ENCODE results near the gene ERMAP.

Gene ERMAP

DNA sequence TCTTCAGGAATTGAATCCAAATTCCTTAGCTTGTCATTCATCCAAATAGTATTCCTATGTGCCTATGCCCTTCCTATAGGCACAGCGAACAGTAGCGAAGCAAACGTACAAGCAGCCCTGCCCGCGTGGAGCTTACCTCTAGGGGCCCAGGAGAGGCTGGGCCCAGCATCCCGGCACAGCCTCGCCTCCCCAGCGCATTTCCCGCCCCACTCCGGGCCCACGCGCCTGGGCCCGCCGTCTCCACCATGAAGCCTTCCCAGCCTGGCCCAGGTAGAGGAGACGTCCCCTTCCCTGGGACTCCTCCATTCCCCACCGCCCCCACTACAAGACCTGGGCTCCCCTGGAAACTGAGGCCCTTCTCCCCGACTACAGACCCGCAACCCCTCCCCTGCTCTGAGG lies 32.4 kb upstream of the ERMAP start:
- H3K4me3 ChIP-seq (ENCODE audit: low read length): no peak overlapping the region
- H3K27me3 ChIP-seq (ENCODE audit: control insufficient read depth, insufficient read depth, low read length): no peaks in the 10 kb centered on the region
- H3K4me2 ChIP-seq (ENCODE audit: low read length): peak overlapping the region; percentile 84
- H3K9ac ChIP-seq (ENCODE audit: low read depth, low read length): no peak overlapping the region
- H3K4me1 ChIP-seq (ENCODE audit: control insufficient read depth, insufficient read depth, low read length): peaks cover 9% of the 10 kb centered on the region
- H3K9me3 ChIP-seq (replicated peaks; ENCODE audit: low read length): no peaks in the 10 kb centered on the region
- peaks cover 23% of the 10 kb centered on the region for H3K36me3 ChIP-seq (ENCODE audit: insufficient read depth, low read length)

DNA sequence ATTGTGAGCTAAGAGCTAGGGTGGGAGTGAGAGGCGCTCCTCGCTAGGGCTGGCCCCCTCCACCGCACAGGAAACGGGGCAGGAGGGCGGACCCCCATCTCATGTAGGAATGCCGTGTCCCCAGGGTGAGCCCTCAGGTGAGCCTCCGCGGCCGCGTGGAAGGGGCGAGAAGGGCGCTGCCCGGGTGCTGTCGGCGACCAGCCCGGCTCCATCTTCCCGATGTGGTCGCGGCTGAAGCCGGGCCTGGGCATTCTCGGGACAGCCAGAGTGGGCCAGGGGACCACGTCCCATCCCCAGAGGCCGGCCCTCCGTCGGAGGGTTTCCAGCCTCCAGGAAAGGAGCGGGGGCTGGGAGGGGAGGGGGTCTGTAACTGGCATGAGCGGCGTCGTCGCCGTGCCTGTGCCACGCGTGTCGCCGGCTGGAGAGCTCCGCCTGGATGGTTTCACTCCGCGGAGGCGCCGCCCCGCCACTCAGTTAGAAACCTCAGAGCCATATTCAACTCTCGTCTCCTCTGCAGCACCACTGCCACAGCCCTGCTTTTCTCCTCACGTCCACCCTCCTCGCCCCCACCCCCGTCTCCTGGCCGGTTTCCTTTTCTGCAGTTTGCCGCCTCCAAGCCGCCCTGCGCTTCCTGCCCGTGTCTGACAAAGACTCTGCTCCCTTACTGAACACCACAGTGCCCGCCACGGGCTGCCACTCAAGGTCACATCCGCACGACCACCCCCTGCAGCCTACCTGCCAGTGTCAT lies 31.8 kb upstream of the ERMAP start, which contains the start of gene TMEM269:
TMEM269 (plus strand) TSS at position 46 of the 748 bp plus-strand sequence. CDS start 4,903 bp downstream, outside the sequence.
- Histone ChIP-seq H3K4me2 (ENCODE audit: low read length) (peak within 1 kb of the TSS; percentile 84), H3K9ac (ENCODE audit: low read depth, low read length) (no peak within 1 kb of the TSS), H3K27me3 (ENCODE audit: control insufficient read depth, insufficient read depth, low read length) (no peaks in the 10 kb centered on the region), H3K4me3 (ENCODE audit: low read length) (peak within 1 kb of the TSS; percentile 66), H3K9me3 (replicated peaks; ENCODE audit: low read length) (no peaks in the 10 kb centered on the region), H3K4me1 (ENCODE audit: control insufficient read depth, insufficient read depth, low read length) (peaks cover 9% of the 10 kb centered on the region), H3K36me3 (ENCODE audit: insufficient read depth, low read length) (peaks cover 19% of the 10 kb centered on the region)

DNA sequence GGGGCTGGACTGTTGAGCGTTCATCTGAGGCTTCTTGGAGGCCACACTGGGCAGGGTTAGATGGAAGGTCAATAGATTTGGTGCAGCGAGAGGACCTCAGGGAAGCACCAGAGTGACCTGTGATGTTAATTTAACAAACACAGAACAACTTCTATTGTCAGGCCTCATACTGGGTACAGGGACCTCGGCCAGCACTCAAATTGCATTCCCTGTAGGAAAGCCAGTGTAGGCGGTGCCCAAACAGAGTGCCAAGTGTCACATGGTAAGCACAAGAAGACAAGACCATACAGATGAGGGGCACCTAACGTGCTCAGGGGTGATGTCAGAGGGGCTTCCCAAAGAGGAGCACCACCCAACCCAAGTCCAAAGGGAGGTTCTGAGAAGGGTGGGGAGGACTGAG lies 30.8 kb upstream of the ERMAP start:
- Histone ChIP-seq H3K4me3 (ENCODE audit: low read length) (no peak overlapping the region), H3K4me1 (ENCODE audit: control insufficient read depth, insufficient read depth, low read length) (peaks cover 9% of the 10 kb centered on the region), H3K9me3 (replicated peaks; ENCODE audit: low read length) (no peaks in the 10 kb centered on the region), H3K4me2 (ENCODE audit: low read length) (no peak overlapping the region), H3K36me3 (ENCODE audit: insufficient read depth, low read length) (peaks cover 10% of the 10 kb centered on the region), H3K27me3 (ENCODE audit: control insufficient read depth, insufficient read depth, low read length) (no peaks in the 10 kb centered on the region), H3K9ac (ENCODE audit: low read depth, low read length) (no peak overlapping the region)

DNA sequence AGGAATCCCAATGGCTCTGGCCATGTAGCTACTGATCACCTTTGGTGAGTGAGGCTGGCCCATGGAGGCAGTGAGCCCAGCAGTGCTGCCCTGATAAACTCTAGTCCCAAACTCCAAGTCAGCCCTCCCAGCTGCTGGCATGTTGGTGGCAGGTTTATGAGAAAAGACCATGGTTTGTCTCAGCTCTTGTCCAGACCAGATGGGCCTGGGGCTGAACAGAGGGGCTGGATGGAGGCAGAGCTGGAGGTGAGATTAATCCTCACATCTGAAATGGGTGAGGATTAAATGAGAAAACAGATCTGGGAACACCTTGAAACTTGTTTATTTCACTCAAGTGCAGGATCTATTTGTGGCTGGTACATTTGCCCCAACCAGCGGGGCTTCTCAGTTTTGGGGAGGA lies 28.9 kb upstream of the ERMAP start:
- no peak overlapping the region for H3K4me3 ChIP-seq (ENCODE audit: low read length)
- H3K4me1 ChIP-seq (ENCODE audit: control insufficient read depth, insufficient read depth, low read length): peaks cover 9% of the 10 kb centered on the region
- H3K27me3 ChIP-seq (ENCODE audit: control insufficient read depth, insufficient read depth, low read length): no peaks in the 10 kb centered on the region
- H3K9ac ChIP-seq (ENCODE audit: low read depth, low read length): no peak overlapping the region
- H3K9me3 ChIP-seq (replicated peaks; ENCODE audit: low read length): no peaks in the 10 kb centered on the region
- H3K4me2 ChIP-seq (ENCODE audit: low read length): no peak overlapping the region
- H3K36me3 ChIP-seq (ENCODE audit: insufficient read depth, low read length): no peaks in the 10 kb centered on the region

DNA sequence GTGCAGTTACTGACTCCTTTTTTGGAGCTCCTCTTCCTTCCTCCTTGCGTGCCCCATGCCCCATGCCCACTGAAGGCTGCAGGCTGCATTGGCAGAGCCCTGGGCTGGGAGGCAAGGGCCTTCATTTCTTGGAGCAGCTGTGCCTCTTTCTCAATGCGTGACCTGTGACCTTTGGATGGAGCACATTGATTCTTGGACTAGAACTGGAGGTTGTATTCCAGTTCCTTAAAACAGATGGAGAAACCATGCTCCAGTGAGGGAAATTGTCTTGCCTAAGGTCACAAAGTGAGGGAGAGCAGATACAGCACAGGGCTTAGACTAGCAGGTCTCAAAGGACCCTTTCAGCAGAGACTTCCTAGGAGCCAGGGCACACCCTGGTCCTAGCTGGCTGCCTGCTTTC lies 23.1 kb upstream of the ERMAP start:
- H3K4me3 ChIP-seq (ENCODE audit: low read length): no peak overlapping the region
- no peaks in the 10 kb centered on the region for H3K4me1 ChIP-seq (ENCODE audit: control insufficient read depth, insufficient read depth, low read length)
- no peak overlapping the region for H3K4me2 ChIP-seq (ENCODE audit: low read length)
- no peaks in the 10 kb centered on the region for H3K36me3 ChIP-seq (ENCODE audit: insufficient read depth, low read length)
- H3K9me3 ChIP-seq (replicated peaks; ENCODE audit: low read length): no peaks in the 10 kb centered on the region
- H3K27me3 ChIP-seq (ENCODE audit: control insufficient read depth, insufficient read depth, low read length): peaks cover 3% of the 10 kb centered on the region
- no peak overlapping the region for H3K9ac ChIP-seq (ENCODE audit: low read depth, low read length)

DNA sequence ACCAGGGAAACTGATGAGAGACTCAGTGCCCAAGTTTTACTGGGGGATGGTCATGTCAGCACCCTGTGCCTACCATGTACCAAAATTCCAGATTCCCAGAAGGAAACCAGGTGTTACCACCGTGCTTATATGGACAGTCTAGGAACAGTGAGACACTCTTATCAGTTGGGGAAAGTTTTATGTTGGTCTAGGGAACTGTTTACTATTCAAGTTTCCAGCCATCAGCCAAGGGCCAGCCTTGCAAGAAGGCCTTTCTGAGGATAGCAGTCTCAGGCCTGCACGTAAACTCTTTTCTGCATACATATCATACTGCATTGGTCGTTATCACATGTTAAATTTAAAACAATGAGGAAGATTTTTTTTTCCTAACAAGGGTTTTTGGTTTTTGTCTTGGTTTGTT lies 19.5 kb upstream of the ERMAP start:
- Histone ChIP-seq H3K9ac (ENCODE audit: low read depth, low read length) (no peak overlapping the region), H3K4me1 (ENCODE audit: control insufficient read depth, insufficient read depth, low read length) (no peaks in the 10 kb centered on the region), H3K9me3 (replicated peaks; ENCODE audit: low read length) (no peaks in the 10 kb centered on the region), H3K4me2 (ENCODE audit: low read length) (no peak overlapping the region), H3K27me3 (ENCODE audit: control insufficient read depth, insufficient read depth, low read length) (peaks cover 3% of the 10 kb centered on the region), H3K4me3 (ENCODE audit: low read length) (no peak overlapping the region), H3K36me3 (ENCODE audit: insufficient read depth, low read length) (no peaks in the 10 kb centered on the region)

DNA sequence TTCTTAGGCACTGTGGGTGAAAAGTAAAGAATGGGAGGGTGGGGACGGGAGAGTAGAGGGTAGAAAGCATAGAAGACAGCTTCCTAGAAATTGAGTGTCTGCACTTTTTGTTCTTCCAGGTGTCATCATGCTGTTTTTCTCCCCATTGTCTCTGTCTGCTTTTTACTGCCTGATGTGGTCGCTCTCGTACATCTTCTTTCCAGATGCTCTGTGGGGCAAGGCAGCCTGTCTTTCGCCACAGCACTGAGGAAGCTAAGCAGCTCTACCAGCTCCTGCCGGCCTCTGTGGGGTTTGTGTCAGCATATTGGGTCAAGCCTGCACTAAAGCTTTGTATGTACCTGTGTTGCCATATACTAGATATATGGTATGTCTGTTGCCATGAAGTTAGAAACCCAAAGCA lies 18.9 kb upstream of the ERMAP start:
- no peak overlapping the region for H3K4me3 ChIP-seq (ENCODE audit: low read length)
- no peaks in the 10 kb centered on the region for H3K9me3 ChIP-seq (replicated peaks; ENCODE audit: low read length)
- no peaks in the 10 kb centered on the region for H3K36me3 ChIP-seq (ENCODE audit: insufficient read depth, low read length)
- no peak overlapping the region for H3K4me2 ChIP-seq (ENCODE audit: low read length)
- no peak overlapping the region for H3K9ac ChIP-seq (ENCODE audit: low read depth, low read length)
- peaks cover 3% of the 10 kb centered on the region for H3K27me3 ChIP-seq (ENCODE audit: control insufficient read depth, insufficient read depth, low read length)
- H3K4me1 ChIP-seq (ENCODE audit: control insufficient read depth, insufficient read depth, low read length): no peaks in the 10 kb centered on the region

DNA sequence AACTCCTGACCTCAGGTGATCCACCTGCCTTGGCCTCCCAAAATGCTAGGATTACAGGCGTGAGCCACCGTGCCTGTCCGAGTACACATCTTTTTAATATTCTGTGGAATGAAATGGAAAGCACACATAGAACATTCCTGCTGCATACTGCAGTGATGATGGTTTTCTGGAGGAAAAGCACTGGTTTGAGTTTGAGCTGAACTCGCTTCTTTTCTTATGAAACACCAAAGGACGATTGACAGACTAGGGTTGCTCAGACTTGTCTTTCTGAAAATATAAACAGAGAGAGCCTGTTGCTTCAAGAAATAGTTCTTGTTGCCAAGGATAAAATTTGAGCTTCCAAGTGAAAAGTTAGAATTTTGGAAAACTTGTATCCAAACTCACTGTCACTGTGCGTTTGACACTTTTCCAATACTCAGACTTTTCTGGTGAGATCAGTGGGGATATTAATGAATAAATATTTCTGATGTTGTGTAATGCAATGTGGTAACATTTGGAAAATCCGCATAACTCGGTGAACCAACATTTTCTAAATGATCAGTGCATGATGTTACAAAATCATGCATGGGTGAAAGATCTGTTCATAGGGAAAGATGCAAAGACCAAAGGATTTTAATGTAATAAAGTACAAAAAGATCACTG lies 15.0 kb upstream of the ERMAP start:
- H3K9me3 ChIP-seq (replicated peaks; ENCODE audit: low read length): no peaks in the 10 kb centered on the region
- H3K27me3 ChIP-seq (ENCODE audit: control insufficient read depth, insufficient read depth, low read length): no peaks in the 10 kb centered on the region
- no peaks in the 10 kb centered on the region for H3K36me3 ChIP-seq (ENCODE audit: insufficient read depth, low read length)
- H3K4me1 ChIP-seq (ENCODE audit: control insufficient read depth, insufficient read depth, low read length): no peaks in the 10 kb centered on the region
- no peak overlapping the region for H3K4me2 ChIP-seq (ENCODE audit: low read length)
- H3K9ac ChIP-seq (ENCODE audit: low read depth, low read length): no peak overlapping the region
- no peak overlapping the region for H3K4me3 ChIP-seq (ENCODE audit: low read length)

DNA sequence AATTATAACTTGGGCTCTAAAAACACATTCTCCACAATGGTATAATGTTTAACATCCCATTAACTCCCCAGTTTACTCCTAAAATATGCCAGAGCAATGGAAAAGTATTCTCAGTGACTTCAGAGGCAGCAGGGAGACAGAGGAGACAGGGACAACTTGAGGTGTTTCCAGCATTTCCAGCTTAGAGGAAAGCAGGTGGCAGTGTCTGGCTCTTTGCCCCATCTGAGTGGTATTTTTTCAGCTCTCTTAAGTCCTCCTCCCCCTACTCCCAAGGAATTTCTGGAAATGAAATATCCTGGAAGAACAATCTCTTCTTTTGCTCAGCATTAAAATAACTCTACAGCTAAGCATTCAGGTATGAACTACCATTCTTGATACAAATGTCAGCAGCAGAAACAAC lies 10.8 kb upstream of the ERMAP start:
- H3K4me3 ChIP-seq (ENCODE audit: low read length): no peak overlapping the region
- H3K9ac ChIP-seq (ENCODE audit: low read depth, low read length): no peak overlapping the region
- H3K4me1 ChIP-seq (ENCODE audit: control insufficient read depth, insufficient read depth, low read length): no peaks in the 10 kb centered on the region
- no peak overlapping the region for H3K4me2 ChIP-seq (ENCODE audit: low read length)
- no peaks in the 10 kb centered on the region for H3K27me3 ChIP-seq (ENCODE audit: control insufficient read depth, insufficient read depth, low read length)
- H3K36me3 ChIP-seq (ENCODE audit: insufficient read depth, low read length): no peaks in the 10 kb centered on the region
- H3K9me3 ChIP-seq (replicated peaks; ENCODE audit: low read length): no peaks in the 10 kb centered on the region

DNA sequence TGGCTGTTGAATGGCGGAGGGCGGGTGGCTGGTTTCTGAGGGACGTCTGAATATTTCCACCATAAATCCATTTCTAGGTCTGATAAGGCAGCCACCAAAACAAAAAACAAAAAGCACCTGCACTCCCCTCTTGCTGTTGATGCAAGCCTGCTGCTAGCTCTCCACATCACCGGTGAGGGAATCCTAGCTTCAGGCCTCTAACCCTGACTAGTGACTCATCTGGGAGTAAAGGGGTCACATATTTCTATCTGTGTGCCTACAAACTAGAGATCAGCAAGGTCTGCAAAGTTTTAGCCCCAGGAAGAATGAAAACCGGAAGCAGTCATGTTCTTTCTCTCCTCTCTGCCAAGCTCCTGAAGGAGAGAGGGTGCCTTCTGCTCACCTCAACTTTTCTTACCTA lies 10.3 kb upstream of the ERMAP start:
- Histone ChIP-seq H3K27me3 (ENCODE audit: control insufficient read depth, insufficient read depth, low read length) (no peaks in the 10 kb centered on the region), H3K4me3 (ENCODE audit: low read length) (no peak overlapping the region), H3K9ac (ENCODE audit: low read depth, low read length) (no peak overlapping the region), H3K4me1 (ENCODE audit: control insufficient read depth, insufficient read depth, low read length) (no peaks in the 10 kb centered on the region), H3K36me3 (ENCODE audit: insufficient read depth, low read length) (no peaks in the 10 kb centered on the region), H3K4me2 (ENCODE audit: low read length) (no peak overlapping the region), H3K9me3 (replicated peaks; ENCODE audit: low read length) (no peaks in the 10 kb centered on the region)

DNA sequence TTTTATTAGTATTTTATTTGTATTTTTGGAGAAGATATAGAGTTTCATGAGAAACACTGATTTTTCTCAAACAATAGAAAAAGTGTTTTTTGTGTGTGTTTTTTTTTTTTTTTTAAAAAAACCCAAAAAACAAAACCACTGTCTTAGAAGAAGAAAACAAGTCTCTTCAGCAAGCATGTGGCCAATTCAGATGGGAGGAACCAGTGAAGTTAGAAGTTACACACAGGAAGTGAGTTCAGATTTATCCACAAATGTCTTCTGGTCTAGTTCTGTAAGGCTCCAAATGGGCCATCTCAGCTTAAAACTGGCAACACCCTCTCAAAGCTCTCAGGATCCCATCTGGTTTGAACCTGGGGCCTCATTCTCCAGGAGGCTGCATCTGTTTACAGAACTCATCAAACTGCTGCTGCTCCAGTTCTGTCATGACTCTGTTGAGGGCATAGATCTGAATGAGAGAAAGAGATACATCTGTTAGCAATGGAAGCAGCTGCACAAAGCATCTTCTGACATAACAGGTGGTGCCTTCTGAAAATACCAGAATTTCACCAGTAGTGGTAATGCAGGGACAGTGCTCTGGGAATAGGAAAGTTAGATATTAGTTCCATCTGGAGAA lies 9.8 kb upstream of the ERMAP start:
- H3K4me2 ChIP-seq (ENCODE audit: low read length): no peak overlapping the region
- H3K36me3 ChIP-seq (ENCODE audit: insufficient read depth, low read length): no peaks in the 10 kb centered on the region
- no peaks in the 10 kb centered on the region for H3K9me3 ChIP-seq (replicated peaks; ENCODE audit: low read length)
- H3K9ac ChIP-seq (ENCODE audit: low read depth, low read length): no peak overlapping the region
- no peak overlapping the region for H3K4me3 ChIP-seq (ENCODE audit: low read length)
- no peaks in the 10 kb centered on the region for H3K27me3 ChIP-seq (ENCODE audit: control insufficient read depth, insufficient read depth, low read length)
- no peaks in the 10 kb centered on the region for H3K4me1 ChIP-seq (ENCODE audit: control insufficient read depth, insufficient read depth, low read length)

All from skeletal muscle satellite cell (primary cell).